Calu3 (cell line): ENCODE results near the gene ATP6AP2. TPM values are rescaled to one million over a fixed set of nuclear protein-coding genes. Genes with fewer than 3 reads are reported as not detected.
"Not testable (repeated sequence)": the region's sequence is repeated elsewhere in the genome, so short reads cannot be mapped to it uniquely, and the experiment has no call there.

Experiments used
- BruUV-seq: library from RNA; stranded (reverse); fragments of 400-500 nt; replicated peaks from 2 replicates; lab custom pipeline; 2021; lab: Mats Ljungman, UMichigan
- CTCF ChIA-PET: fragments of 300-600 bp; sonication (Branson Sonifier 250); formaldehyde crosslinking; loops from one replicate; lab custom pipeline; 2022; ENCODE audit warnings: antibody characterized with exemption; lab: Charles Lee
- DNase-seq: peaks from one replicate; pipeline ENCODE4 v3.0.0; 2022
- H3K27ac Mint-ChIP-seq: one replicate; pipeline ENCODE4 v1.8.0; 2022; ENCODE audit warnings: mixed read lengths; ENCODE audit not compliant: unreplicated experiment
- H3K27me3 Mint-ChIP-seq: one replicate; pipeline ENCODE4 v1.8.0; 2022; ENCODE audit warnings: mixed read lengths; ENCODE audit not compliant: unreplicated experiment
- H3K36me3 Mint-ChIP-seq: one replicate; pipeline ENCODE4 v1.8.0; 2022; ENCODE audit warnings: mild to moderate bottlenecking, moderate library complexity, mixed read lengths; ENCODE audit not compliant: insufficient read depth, unreplicated experiment
- H3K4me1 Mint-ChIP-seq: one replicate; pipeline ENCODE4 v1.8.0; 2022; ENCODE audit warnings: mild to moderate bottlenecking, low read depth, mixed read lengths; ENCODE audit not compliant: unreplicated experiment
- H3K4me3 Mint-ChIP-seq: one replicate; pipeline ENCODE4 v1.8.0; 2022; ENCODE audit warnings: mild to moderate bottlenecking, low read depth, moderate library complexity, mixed read lengths; ENCODE audit not compliant: unreplicated experiment
- H3K9me3 Mint-ChIP-seq: one replicate; pipeline ENCODE4 v1.8.0; 2022; ENCODE audit warnings: low read depth, mixed read lengths; ENCODE audit not compliant: unreplicated experiment
- intact Hi-C: fragments of 100-400 bp; cut with micrococcal nuclease; formaldehyde crosslinking; loops from one replicate; pipeline ENCODE4 v1.10.0; 2022; ENCODE audit not compliant: unreplicated experiment
- total RNA-seq: library from RNA; stranded (reverse); gene quantifications from 2 replicates; pipeline ENCODE4 v1.2.3, GENCODE V29; 2022
- TF ChIP-seq, protein P1 (sequence below): fragments of 200-600 bp; IDR thresholded peaks from one replicate; pipeline ENCODE4 v1.8.0; 2022; ENCODE audit warnings: antibody characterized with exemption; ENCODE audit not compliant: unreplicated experiment

The ATP6AP2 gene
- total RNA-seq, 1 experiment from 2014 or later = 167 TPM

DNA sequence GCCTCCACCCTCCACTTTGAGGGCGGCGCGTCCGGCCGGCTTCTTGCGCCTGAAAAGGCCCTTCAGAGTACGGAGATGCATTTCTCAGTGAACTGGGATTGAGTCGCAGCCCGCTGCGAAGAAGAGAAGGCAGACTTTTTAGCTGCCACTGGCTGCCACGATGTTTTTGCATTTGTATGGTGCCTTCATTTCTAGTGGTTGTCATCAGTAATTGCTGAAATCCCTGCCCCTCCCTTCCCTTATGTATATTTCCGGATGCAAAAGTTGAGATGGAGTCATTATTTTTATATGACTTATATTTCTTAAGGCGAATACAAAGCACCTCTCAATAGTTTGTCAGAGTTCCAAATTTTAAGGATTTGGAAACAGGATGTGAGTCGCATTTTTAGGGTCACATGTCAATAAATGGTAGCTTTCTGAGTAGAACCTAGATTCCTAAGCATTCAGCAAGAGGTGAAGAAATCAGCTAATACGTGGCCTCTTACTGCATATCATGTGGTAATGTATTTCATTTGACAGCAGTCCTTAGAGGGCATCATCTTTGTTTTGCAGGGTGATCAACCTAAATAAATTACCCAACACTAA, 658 bp downstream of the ATP6AP2 start:
- no peak overlapping the region for H3K27ac Mint-ChIP-seq
- no TSS peak for BruUV-seq

DNA sequence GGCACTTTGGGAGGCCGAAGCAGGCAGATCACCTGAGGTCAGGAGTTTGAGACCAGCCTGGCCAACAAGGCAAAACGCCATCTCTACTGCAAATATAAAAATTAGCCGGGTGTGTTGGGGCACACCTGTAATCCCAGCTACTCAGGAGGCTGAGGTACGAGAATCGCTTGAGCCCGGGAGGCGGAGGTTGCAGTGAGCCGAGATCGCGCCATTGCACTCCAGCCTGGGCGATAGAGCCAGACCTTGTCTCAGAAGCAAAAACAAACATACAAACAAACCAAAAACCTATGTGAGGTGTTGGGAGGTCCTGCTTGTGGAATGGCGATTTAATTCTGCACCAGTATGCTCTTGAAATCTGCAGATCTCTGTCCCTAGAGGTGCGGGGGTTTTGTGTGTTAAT, 1.4 kb downstream of the ATP6AP2 start:
- BruUV-seq = TSS peak; percentile 54
- H3K27me3 Mint-ChIP-seq, H3K9me3 Mint-ChIP-seq, CTCF ChIA-PET, H3K27ac Mint-ChIP-seq, DNase-seq, intact Hi-C loops: not testable (repeated sequence)
- Mint-ChIP-seq H3K4me3 (peak overlapping the region; percentile 99), H3K4me1 (peaks cover 30% of the 10 kb centered on the region), H3K36me3 (peaks cover 26% of the 10 kb centered on the region)

More for the DNA sequence above, 658 bp downstream of the ATP6AP2 start:
- TF ChIP-seq, protein P1, sequence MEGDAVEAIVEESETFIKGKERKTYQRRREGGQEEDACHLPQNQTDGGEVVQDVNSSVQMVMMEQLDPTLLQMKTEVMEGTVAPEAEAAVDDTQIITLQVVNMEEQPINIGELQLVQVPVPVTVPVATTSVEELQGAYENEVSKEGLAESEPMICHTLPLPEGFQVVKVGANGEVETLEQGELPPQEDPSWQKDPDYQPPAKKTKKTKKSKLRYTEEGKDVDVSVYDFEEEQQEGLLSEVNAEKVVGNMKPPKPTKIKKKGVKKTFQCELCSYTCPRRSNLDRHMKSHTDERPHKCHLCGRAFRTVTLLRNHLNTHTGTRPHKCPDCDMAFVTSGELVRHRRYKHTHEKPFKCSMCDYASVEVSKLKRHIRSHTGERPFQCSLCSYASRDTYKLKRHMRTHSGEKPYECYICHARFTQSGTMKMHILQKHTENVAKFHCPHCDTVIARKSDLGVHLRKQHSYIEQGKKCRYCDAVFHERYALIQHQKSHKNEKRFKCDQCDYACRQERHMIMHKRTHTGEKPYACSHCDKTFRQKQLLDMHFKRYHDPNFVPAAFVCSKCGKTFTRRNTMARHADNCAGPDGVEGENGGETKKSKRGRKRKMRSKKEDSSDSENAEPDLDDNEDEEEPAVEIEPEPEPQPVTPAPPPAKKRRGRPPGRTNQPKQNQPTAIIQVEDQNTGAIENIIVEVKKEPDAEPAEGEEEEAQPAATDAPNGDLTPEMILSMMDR = no peak
- CTCF ChIA-PET = no interaction called here
- peaks cover 28% of the 10 kb centered on the region for H3K4me1 Mint-ChIP-seq
- H3K4me3 Mint-ChIP-seq = peak overlapping the region; percentile 99
- H3K36me3 Mint-ChIP-seq = peaks cover 26% of the 10 kb centered on the region
- intact Hi-C loops = no loop called here
- no peaks in the 10 kb centered on the region for H3K27me3 Mint-ChIP-seq
- H3K9me3 Mint-ChIP-seq = no peaks in the 10 kb centered on the region
- no peak for DNase-seq

DNA sequence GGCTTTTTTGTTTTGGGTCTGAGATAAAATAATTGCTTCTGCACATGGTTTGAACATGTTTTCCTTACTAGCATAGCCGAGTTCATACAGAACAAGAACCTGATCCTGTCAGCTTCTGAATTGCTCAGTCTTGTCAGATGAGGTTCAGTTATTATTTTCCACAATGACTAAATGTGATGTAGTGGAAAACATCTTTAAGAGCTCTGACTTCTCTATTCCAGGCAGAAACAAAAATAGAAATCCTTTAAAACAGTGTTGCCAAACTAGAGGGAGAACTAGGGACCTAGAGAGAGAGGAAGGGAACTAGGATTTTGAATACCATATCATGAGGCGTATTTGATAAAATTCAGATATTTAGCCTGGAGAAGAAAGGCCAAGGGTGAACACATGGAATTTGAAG, 2.0 kb downstream of the ATP6AP2 start:
- Mint-ChIP-seq H3K36me3 (peaks cover 26% of the 10 kb centered on the region), H3K9me3 (no peaks in the 10 kb centered on the region), H3K4me3 (no peak overlapping the region), H3K4me1 (peaks cover 30% of the 10 kb centered on the region), H3K27me3 (no peaks in the 10 kb centered on the region), H3K27ac (no peak overlapping the region)
- TF ChIP-seq, protein P1 = no peak
- BruUV-seq = no TSS peak
- intact Hi-C loops = no loop called here
- no peak for DNase-seq
- CTCF ChIA-PET = no interaction called here

DNA sequence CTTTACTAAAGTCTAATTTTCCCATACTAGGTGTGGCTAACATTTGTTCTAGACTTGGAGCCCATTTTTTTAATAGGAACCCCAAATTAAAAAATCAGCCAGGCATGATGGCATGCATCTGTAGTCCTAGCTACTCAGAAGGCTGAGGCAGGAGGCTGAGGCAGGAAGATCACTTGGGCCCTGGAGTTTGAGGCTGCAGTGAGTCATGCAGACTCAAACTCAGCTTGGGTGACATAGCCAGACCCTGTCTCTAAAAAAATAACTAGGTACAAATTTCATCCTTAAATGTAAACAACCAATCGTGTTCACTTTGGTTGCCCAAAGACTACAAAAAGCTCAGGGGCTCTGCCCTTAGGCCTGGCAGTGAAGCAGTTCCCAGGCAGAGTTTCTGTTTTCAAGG, 6.9 kb downstream of the ATP6AP2 start:
- H3K27me3 Mint-ChIP-seq, H3K27ac Mint-ChIP-seq, intact Hi-C loops, H3K4me3 Mint-ChIP-seq, CTCF ChIA-PET, BruUV-seq, H3K9me3 Mint-ChIP-seq, DNase-seq: not testable (repeated sequence)
- H3K36me3 Mint-ChIP-seq = peaks cover 14% of the 10 kb centered on the region
- peaks cover 21% of the 10 kb centered on the region for H3K4me1 Mint-ChIP-seq

DNA sequence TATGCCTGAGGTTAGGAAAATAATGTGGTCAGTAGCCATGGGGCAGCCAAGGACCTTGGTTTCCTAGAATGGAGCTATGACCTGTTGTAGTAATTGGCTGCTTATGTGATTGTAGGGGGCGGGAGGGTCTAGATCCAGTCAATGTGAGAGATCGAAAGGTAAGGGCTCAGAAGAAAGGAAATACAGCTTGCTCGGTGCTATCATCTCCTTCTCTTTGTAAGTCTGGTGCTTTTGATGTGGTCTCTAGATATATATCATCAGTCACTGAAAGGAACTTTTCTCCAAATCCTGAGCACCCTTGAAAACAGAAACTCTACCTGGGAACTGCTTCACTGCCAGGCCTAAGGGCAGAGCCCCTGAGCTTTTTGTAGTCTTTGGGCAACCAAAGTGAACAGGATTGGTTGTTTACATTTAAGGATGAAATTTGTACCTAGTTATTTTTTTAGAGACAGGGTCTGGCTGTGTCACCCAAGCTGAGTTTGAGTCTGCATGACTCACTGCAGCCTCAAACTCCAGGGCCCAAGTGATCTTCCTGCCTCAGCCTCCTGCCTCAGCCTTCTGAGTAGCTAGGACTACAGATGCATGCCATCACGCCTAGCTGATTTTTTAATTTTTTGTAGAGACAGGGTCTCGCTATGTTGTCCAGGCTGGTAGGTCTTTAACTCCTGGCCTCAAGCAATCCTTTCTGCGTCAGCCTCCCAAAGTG, 9.0 kb downstream of the ATP6AP2 start:
- H3K27ac Mint-ChIP-seq, H3K27me3 Mint-ChIP-seq, H3K4me3 Mint-ChIP-seq, H3K4me1 Mint-ChIP-seq, CTCF ChIA-PET, BruUV-seq, DNase-seq, H3K9me3 Mint-ChIP-seq, intact Hi-C loops: not testable (repeated sequence)
- H3K36me3 Mint-ChIP-seq = peaks cover 15% of the 10 kb centered on the region
